ENCODE data around the gene DNAH14. TPM values are rescaled to one million over a fixed set of nuclear protein-coding genes. Genes with fewer than 3 reads are reported as not detected.

The DNAH14 gene
- total and polyA plus RNA-seq, 10 of the 15 experiments (the other 5 are each of a cell fraction or from before 2014, with no cell fraction given): 2.0 to 7.9 (median 4.8) TPM

DNA sequence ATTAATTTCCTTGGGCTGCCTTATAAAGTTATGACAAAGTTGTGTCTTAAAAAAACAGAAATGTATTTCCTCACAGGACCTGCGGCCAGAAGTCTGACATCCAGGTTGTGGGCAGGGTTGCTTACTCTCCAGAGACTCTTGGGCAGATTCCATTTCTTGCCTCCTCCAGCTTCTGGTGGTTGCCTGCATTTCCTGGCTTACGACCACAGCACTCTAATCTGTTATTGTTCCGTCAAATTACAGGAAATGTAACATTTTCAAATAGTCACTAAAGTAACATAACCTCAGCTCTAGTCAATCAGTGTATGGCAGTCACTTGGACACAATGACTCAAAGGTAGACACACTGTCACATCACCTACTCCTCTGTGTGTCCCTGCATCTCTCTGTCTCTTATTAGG is 226.8 kb downstream of the DNAH14 start:
- H3K79me2 ChIP-seq (ENCODE audit: control insufficient read depth, insufficient read depth, low read length): no peaks in the 10 kb centered on the region
- no peaks in the 10 kb centered on the region for H3K27me3 ChIP-seq (replicated peaks in 1 of 2; ENCODE audit: control insufficient read depth in 2 of 2, insufficient read depth in 2 of 2, low read length in 1 of 2)
- ATAC-seq: peak; percentile 27; the same call in 2 of the 3 replicates
- ChIA-PET SMC1A (ENCODE audit: uncharacterized antibody, unreplicated experiment) (no interaction called here), CTCF (no interaction called here), RAD21 (ENCODE audit: unreplicated experiment) (no interaction called here), POLR2A (no interaction called here)
- TF ChIP-seq NR2C2 (IDR thresholded peaks at IDR 0.05; ENCODE audit: borderline replicate concordance, control insufficient read depth, insufficient read length, low read depth) (no peak), ESRRA (IDR thresholded peaks at IDR 0.05; ENCODE audit: low read length) (no peak), SREBF1 (IDR thresholded peaks at IDR 0.05; ENCODE audit: low read length) (no peak), CBX5 (IDR thresholded peaks at IDR 0.05; ENCODE audit: low read depth) (no peak), KLF5 (IDR thresholded peaks at IDR 0.05; ENCODE audit: partially characterized antibody) (no peak), RBBP5 (conservative IDR thresholded peaks at IDR 0.05) (no peak), ZNF207 (IDR thresholded peaks at IDR 0.05; ENCODE audit: borderline replicate concordance) (no peak), IKZF2 (IDR thresholded peaks at IDR 0.05) (no peak), CREM (IDR thresholded peaks at IDR 0.05; ENCODE audit: low read depth) (no peak), STAT1 (conservative IDR thresholded peaks at IDR 0.05) (no peak), KAT2A (conservative IDR thresholded peaks at IDR 0.05; ENCODE audit: control insufficient read depth, low read depth, low read length) (no peak)
- TF ChIP-seq, protein P1, sequence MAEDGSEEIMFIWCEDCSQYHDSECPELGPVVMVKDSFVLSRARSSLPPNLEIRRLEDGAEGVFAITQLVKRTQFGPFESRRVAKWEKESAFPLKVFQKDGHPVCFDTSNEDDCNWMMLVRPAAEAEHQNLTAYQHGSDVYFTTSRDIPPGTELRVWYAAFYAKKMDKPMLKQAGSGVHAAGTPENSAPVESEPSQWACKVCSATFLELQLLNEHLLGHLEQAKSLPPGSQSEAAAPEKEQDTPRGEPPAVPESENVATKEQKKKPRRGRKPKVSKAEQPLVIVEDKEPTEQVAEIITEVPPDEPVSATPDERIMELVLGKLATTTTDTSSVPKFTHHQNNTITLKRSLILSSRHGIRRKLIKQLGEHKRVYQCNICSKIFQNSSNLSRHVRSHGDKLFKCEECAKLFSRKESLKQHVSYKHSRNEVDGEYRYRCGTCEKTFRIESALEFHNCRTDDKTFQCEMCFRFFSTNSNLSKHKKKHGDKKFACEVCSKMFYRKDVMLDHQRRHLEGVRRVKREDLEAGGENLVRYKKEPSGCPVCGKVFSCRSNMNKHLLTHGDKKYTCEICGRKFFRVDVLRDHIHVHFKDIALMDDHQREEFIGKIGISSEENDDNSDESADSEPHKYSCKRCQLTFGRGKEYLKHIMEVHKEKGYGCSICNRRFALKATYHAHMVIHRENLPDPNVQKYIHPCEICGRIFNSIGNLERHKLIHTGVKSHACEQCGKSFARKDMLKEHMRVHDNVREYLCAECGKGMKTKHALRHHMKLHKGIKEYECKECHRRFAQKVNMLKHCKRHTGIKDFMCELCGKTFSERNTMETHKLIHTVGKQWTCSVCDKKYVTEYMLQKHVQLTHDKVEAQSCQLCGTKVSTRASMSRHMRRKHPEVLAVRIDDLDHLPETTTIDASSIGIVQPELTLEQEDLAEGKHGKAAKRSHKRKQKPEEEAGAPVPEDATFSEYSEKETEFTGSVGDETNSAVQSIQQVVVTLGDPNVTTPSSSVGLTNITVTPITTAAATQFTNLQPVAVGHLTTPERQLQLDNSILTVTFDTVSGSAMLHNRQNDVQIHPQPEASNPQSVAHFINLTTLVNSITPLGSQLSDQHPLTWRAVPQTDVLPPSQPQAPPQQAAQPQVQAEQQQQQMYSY (CRISPR knock-in tag; IDR thresholded peaks at IDR 0.05): no peak
- TF ChIP-seq, protein P2, sequence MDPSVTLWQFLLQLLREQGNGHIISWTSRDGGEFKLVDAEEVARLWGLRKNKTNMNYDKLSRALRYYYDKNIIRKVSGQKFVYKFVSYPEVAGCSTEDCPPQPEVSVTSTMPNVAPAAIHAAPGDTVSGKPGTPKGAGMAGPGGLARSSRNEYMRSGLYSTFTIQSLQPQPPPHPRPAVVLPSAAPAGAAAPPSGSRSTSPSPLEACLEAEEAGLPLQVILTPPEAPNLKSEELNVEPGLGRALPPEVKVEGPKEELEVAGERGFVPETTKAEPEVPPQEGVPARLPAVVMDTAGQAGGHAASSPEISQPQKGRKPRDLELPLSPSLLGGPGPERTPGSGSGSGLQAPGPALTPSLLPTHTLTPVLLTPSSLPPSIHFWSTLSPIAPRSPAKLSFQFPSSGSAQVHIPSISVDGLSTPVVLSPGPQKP (IDR thresholded peaks at IDR 0.05; ENCODE audit: low read depth, low read length): no peak
- intact Hi-C loops (cut with micrococcal nuclease; ENCODE audit: unreplicated experiment) (no loop called here), in situ Hi-C loops (cut with MboI) (no loop called here)
- H3K4me2 ChIP-seq (ENCODE audit: control insufficient read depth, insufficient read depth): no peak overlapping the region
- no peak overlapping the region for H3K27ac ChIP-seq (ENCODE audit: control insufficient read depth, insufficient read depth)
- H2AFZ ChIP-seq (ENCODE audit: control insufficient read depth, low read depth, low read length): no peak overlapping the region
- no peak for DNase-seq (ENCODE audit: low read depth, low spot score)
- no peak for FAIRE-seq
- no peak overlapping the region for H3K9ac ChIP-seq (ENCODE audit: control insufficient read depth, insufficient read depth, low read length)
- BruUV-seq (replicated peaks): no TSS peak
- H3K9me3 ChIP-seq (replicated peaks; ENCODE audit: control insufficient read depth, insufficient read depth, low read length): no peaks in the 10 kb centered on the region
- H4K20me1 ChIP-seq (ENCODE audit: control insufficient read depth, insufficient read depth): no peaks in the 10 kb centered on the region
- H3K4me3 ChIP-seq: no peak overlapping the region
- 0% methylated on average over 3 of the region's 3 CpGs for WGBS (ENCODE audit: insufficient coverage, insufficient replicate concordance, low lambda C conversion rate, missing lambda C conversion rate)
- no peaks in the 10 kb centered on the region for H3K4me1 ChIP-seq (ENCODE audit: control insufficient read depth, insufficient read depth, low read length)
- H3K36me3 ChIP-seq (ENCODE audit: control insufficient read depth in 2 of 2, insufficient read depth in 2 of 2, low read length in 1 of 2): no peaks in the 10 kb centered on the region

Measured in GM12878 (cell line).